ENCODE measurements around the gene FABP2.
"Not testable (repeated sequence)": the region's sequence is repeated elsewhere in the genome, so short reads cannot be mapped to it uniquely, and the experiment has no call there.

The FABP2 gene

GRCh38 chr4:119321921-119322687 lies at the start of gene FABP2:
FABP2 (minus strand) TSS chr4:119322138; CDS start chr4:119322102, 36 bp downstream.
- no peak for DNase-seq

- not testable (repeated sequence) for DNase-seq
Observed at GRCh38 chr4:119370951-119371683, 49.2 kb upstream of the FABP2 start.

- DNase-seq = peak; percentile 63
Observed at GRCh38 chr4:119370392-119370791, 48.5 kb upstream of the FABP2 start.

- DNase-seq = not testable (repeated sequence)
Observed at GRCh38 chr4:119366802-119367201, 44.9 kb upstream of the FABP2 start.

- not testable (repeated sequence) for DNase-seq
Observed at GRCh38 chr4:119364203-119364602, 42.3 kb upstream of the FABP2 start.

GRCh38 chr4:119363372-119363771 lies 41.4 kb upstream of the FABP2 start:
- not testable (repeated sequence) for DNase-seq

- DNase-seq = not testable (repeated sequence)
Observed at GRCh38 chr4:119362413-119362812, 40.5 kb upstream of the FABP2 start.

GRCh38 chr4:119359873-119360272 lies 37.9 kb upstream of the FABP2 start:
- DNase-seq = not testable (repeated sequence)

- DNase-seq = not testable (repeated sequence)
Observed at GRCh38 chr4:119356796-119357195, 34.9 kb upstream of the FABP2 start.

- not testable (repeated sequence) for DNase-seq
Observed at GRCh38 chr4:119356041-119356440, 34.1 kb upstream of the FABP2 start.

GRCh38 chr4:119353364-119353763 lies 31.4 kb upstream of the FABP2 start:
- not testable (repeated sequence) for DNase-seq

GRCh38 chr4:119348169-119348568 lies 26.2 kb upstream of the FABP2 start:
- DNase-seq = not testable (repeated sequence)

GRCh38 chr4:119343293-119343692 lies 21.4 kb upstream of the FABP2 start:
- DNase-seq = not testable (repeated sequence)

GRCh38 chr4:119339895-119340294 lies 18.0 kb upstream of the FABP2 start:
- DNase-seq = not testable (repeated sequence)

GRCh38 chr4:119337010-119337409 lies 15.1 kb upstream of the FABP2 start:
- DNase-seq = no peak

GRCh38 chr4:119336332-119336979 lies 14.5 kb upstream of the FABP2 start:
- not testable (repeated sequence) for DNase-seq

- no peak for DNase-seq
Observed at GRCh38 chr4:119329835-119330620, 8.1 kb upstream of the FABP2 start.

- DNase-seq = no peak
Observed at GRCh38 chr4:119328695-119329094, 6.8 kb upstream of the FABP2 start.

GRCh38 chr4:119317990-119318389 lies 3.9 kb downstream of the FABP2 start:
- no peak for DNase-seq

GRCh38 chr4:119315036-119315435 lies 6.9 kb downstream of the FABP2 start:
- no peak for DNase-seq

- peak; percentile 54 for DNase-seq
Observed at GRCh38 chr4:119314356-119314755, 7.6 kb downstream of the FABP2 start.

- DNase-seq = no peak
Observed at GRCh38 chr4:119313237-119313636, 8.7 kb downstream of the FABP2 start.

- no peak for DNase-seq
Observed at GRCh38 chr4:119310826-119311225, 11.1 kb downstream of the FABP2 start.
